H9 (cell line): ENCODE measurements around the gene RBM7. TPM values are rescaled to one million over a fixed set of nuclear protein-coding genes. Genes with fewer than 3 reads are reported as not detected.

Experiments
- DNase-seq: peaks from one replicate; pipeline ENCODE4 v3.0.0-alpha.2; 2017
- H2AFZ ChIP-seq: one replicate; pipeline ENCODE4 v1.6.1; 2013; ENCODE audit warnings: mild to moderate bottlenecking, low read length, control low read depth, moderate library complexity
- H2AK5ac ChIP-seq: 2 replicates; pipeline ENCODE4 v1.6.1; 2013; ENCODE audit warnings: low read length, control low read depth, mixed read lengths; ENCODE audit not compliant: insufficient read length
- H2BK120ac ChIP-seq: one replicate; pipeline ENCODE4 v1.6.1; 2013; ENCODE audit warnings: low read depth, mild to moderate bottlenecking, low read length, control low read depth, inconsistent platforms; ENCODE audit not compliant: poor library complexity, severe bottlenecking
- H2BK12ac ChIP-seq: 2 replicates; pipeline ENCODE4 v1.6.1; 2013; ENCODE audit warnings: low read length, control low read depth, mixed read lengths, low read depth; ENCODE audit not compliant: insufficient read length
- H2BK15ac ChIP-seq: 2 replicates; pipeline ENCODE4 v1.6.1; 2013; ENCODE audit warnings: low read depth, low read length, control low read depth
- H2BK20ac ChIP-seq: one replicate; pipeline ENCODE4 v1.6.1; 2013; ENCODE audit warnings: low read depth, mild to moderate bottlenecking, low read length, control low read depth, inconsistent platforms; ENCODE audit not compliant: poor library complexity, severe bottlenecking
- H2BK5ac ChIP-seq: 2 replicates; pipeline ENCODE4 v1.6.1; 2013; ENCODE audit warnings: low read length, control low read depth, mixed read lengths; ENCODE audit not compliant: insufficient read length
- H3K14ac ChIP-seq: 2 replicates; pipeline ENCODE4 v1.6.1; 2013; ENCODE audit warnings: low read length, control low read depth; ENCODE audit not compliant: insufficient read depth
- H3K18ac ChIP-seq: 2 replicates; pipeline ENCODE4 v1.6.1; 2013; ENCODE audit warnings: low read depth, mild to moderate bottlenecking, mixed read lengths, low read length, control low read depth; ENCODE audit not compliant: insufficient read length
- H3K23ac ChIP-seq: 2 replicates; pipeline ENCODE4 v1.6.1; 2013; ENCODE audit warnings: low read length, control low read depth, mixed read lengths, low read depth; ENCODE audit not compliant: insufficient read length
- H3K23me2 ChIP-seq: 2 replicates; pipeline ENCODE4 v1.6.1; 2013; ENCODE audit warnings: low read depth, mild to moderate bottlenecking, mixed read lengths, low read length, control low read depth; ENCODE audit not compliant: insufficient read length, poor library complexity, severe bottlenecking
- H3K27ac ChIP-seq: 2 replicates; pipeline ENCODE4 v1.5.1; 2013; ENCODE audit warnings: low read length, control low read depth, mixed read lengths, low read depth; ENCODE audit not compliant: insufficient read length
- H3K27me3 ChIP-seq: 2 replicates; pipeline ENCODE4 v1.6.1; 2013; ENCODE audit warnings: low read length, control low read depth, inconsistent platforms; ENCODE audit not compliant: insufficient read depth
- H3K4ac ChIP-seq: 2 replicates; pipeline ENCODE4 v1.6.1; 2013; ENCODE audit warnings: low read depth, mild to moderate bottlenecking, control low read depth, inconsistent platforms, low read length, moderate library complexity
- H3K4me1 ChIP-seq: 2 replicates; pipeline ENCODE4 v1.6.1; 2013; ENCODE audit warnings: low read length, control low read depth, inconsistent platforms; ENCODE audit not compliant: insufficient read depth
- H3K4me2 ChIP-seq: 2 replicates; pipeline ENCODE4 v1.6.1; 2013; ENCODE audit warnings: low read length, control low read depth, mixed read lengths; ENCODE audit not compliant: insufficient read length, insufficient read depth
- H3K56ac ChIP-seq: 2 replicates; pipeline ENCODE4 v1.6.1; 2013; ENCODE audit warnings: low read depth, mild to moderate bottlenecking, mixed read lengths, low read length, control low read depth; ENCODE audit not compliant: insufficient read length
- H3K79me1 ChIP-seq: 2 replicates; pipeline ENCODE4 v1.6.1; 2013; ENCODE audit warnings: low read depth, mild to moderate bottlenecking, moderate library complexity, low read length, control low read depth, inconsistent platforms; ENCODE audit not compliant: insufficient read depth, poor library complexity, severe bottlenecking
- H3K79me2 ChIP-seq: 2 replicates; pipeline ENCODE4 v1.6.1; 2013; ENCODE audit warnings: low read length, control low read depth, inconsistent platforms; ENCODE audit not compliant: insufficient read depth
- H3K9ac ChIP-seq: 2 replicates; pipeline ENCODE4 v1.6.1; 2013; ENCODE audit warnings: low read length, control low read depth, mixed read lengths; ENCODE audit not compliant: insufficient read length; ENCODE audit errors: extremely low read depth
- H3K9me3 ChIP-seq: one replicate; pipeline ENCODE4 v1.6.1; 2013; ENCODE audit warnings: low read depth, low read length, inconsistent platforms; ENCODE audit not compliant: control insufficient read depth
- H3T11ph ChIP-seq: one replicate; pipeline ENCODE4 v1.6.1; 2013; ENCODE audit warnings: mild to moderate bottlenecking, low read length, control low read depth, inconsistent platforms
- H4K20me1 ChIP-seq: one replicate; pipeline ENCODE4 v1.6.1; 2013; ENCODE audit not compliant: control insufficient read depth, insufficient read length, insufficient read depth
- H4K5ac ChIP-seq: 2 replicates; pipeline ENCODE4 v1.6.1; 2013; ENCODE audit warnings: low read depth, mild to moderate bottlenecking, mixed read lengths, low read length, control low read depth; ENCODE audit not compliant: insufficient read length
- H4K8ac ChIP-seq: replicated peaks from 2 replicates; pipeline ENCODE4 v1.6.1; 2013; ENCODE audit warnings: low read length, control low read depth, mixed read lengths, low read depth; ENCODE audit not compliant: insufficient read length
- H4K91ac ChIP-seq: 2 replicates; pipeline ENCODE4 v1.6.1; 2013; ENCODE audit warnings: low read depth, mild to moderate bottlenecking, moderate library complexity, mixed read lengths, low read length, control low read depth; ENCODE audit not compliant: insufficient read length
- H3K27ac Mint-ChIP-seq, 3 experiments: 2 replicates in 2 of 3; 3 replicates in 1 of 3; pipeline ENCODE4 v1.8.0; 2020 to 2021; ENCODE audit warnings: mixed read lengths in 3 of 3, mild to moderate bottlenecking in 1 of 3, moderate library complexity in 1 of 3
- H3K27me3 Mint-ChIP-seq: 2 replicates; pipeline ENCODE4 v1.8.0; 2021; ENCODE audit warnings: low read depth, mild to moderate bottlenecking, moderate library complexity, mixed read lengths
- H3K36me3 Mint-ChIP-seq, 3 experiments: 2 replicates in 2 of 3; 3 replicates in 1 of 3; pipeline ENCODE4 v1.8.0; 2020 to 2021; ENCODE audit warnings: low read depth in 3 of 3, mixed read lengths in 3 of 3; ENCODE audit not compliant: insufficient read depth in 1 of 3
- H3K4me1 Mint-ChIP-seq, 2 experiments: 2 replicates each; pipeline ENCODE4 v1.8.0; 2020; ENCODE audit warnings: mixed read lengths in 2 of 2
- H3K4me3 Mint-ChIP-seq, 2 experiments: 2 replicates in 1 of 2; 3 replicates in 1 of 2; pipeline ENCODE4 v1.8.0; 2020 to 2021; ENCODE audit warnings: mild to moderate bottlenecking in 2 of 2, mixed read lengths in 2 of 2, moderate library complexity in 1 of 2
- H3K9me3 Mint-ChIP-seq, 2 experiments: 2 replicates in 1 of 2; 3 replicates in 1 of 2; pipeline ENCODE4 v1.8.0; 2020; ENCODE audit warnings: mild to moderate bottlenecking in 2 of 2, mixed read lengths in 2 of 2, moderate library complexity in 1 of 2
- WGBS: extraction: QIAGEN DNeasy Blood & Tissue Kit; methylation state at CpG from one replicate; pipeline ENCODE4 v1.1.7; 2013; ENCODE audit warnings: missing lambda C conversion rate, low lambda C conversion rate, mixed read lengths; ENCODE audit not compliant: insufficient read length; ENCODE audit errors: extremely low coverage; 5-methylcytosine and 5-hydroxymethylcytosine counted together
- total RNA-seq: library from RNA; stranded (reverse); gene quantifications from 2 replicates; pipeline ENCODE4 v1.2.1, GENCODE V29; 2021
- TF ChIP-seq, protein P1 (sequence below): fragments of 200-600 bp; sonication (generic); conservative IDR thresholded peaks from 3 replicates; pipeline ENCODE4 v1.8.0; 2021; ENCODE audit warnings: antibody characterized with exemption, mild to moderate bottlenecking

The RBM7 gene
- total RNA-seq, 1 experiment from 2014 or later = 56.4 TPM

DNA sequence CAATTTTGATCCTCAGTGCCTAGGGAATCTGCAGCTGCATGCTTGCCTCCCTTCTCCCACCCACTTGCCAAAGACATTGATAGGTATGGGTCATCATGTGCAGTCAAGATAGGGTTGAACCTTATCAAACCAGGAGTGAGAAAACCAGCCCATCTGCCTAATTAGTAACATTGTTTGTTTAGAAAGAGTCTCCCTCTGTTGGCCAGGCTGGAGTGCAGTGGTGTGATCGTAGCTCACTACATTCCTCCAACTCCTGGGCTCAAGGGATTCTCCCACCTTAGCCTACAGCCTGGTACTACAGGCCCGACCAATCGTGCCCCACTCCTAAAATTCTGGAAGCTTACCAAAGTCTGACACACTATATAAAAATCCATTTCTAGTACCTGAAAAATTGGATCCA, 4.7 kb upstream of the RBM7 start:
- H3K9me3 ChIP-seq = no peaks in the 10 kb centered on the region
- H3K23me2 ChIP-seq = peaks cover 4% of the 10 kb centered on the region
- no peaks in the 10 kb centered on the region; a peak in 1 of 7 replicates for H3K36me3 Mint-ChIP-seq
- no peaks in the 10 kb centered on the region for H3K9me3 Mint-ChIP-seq
- TF ChIP-seq, protein P1, sequence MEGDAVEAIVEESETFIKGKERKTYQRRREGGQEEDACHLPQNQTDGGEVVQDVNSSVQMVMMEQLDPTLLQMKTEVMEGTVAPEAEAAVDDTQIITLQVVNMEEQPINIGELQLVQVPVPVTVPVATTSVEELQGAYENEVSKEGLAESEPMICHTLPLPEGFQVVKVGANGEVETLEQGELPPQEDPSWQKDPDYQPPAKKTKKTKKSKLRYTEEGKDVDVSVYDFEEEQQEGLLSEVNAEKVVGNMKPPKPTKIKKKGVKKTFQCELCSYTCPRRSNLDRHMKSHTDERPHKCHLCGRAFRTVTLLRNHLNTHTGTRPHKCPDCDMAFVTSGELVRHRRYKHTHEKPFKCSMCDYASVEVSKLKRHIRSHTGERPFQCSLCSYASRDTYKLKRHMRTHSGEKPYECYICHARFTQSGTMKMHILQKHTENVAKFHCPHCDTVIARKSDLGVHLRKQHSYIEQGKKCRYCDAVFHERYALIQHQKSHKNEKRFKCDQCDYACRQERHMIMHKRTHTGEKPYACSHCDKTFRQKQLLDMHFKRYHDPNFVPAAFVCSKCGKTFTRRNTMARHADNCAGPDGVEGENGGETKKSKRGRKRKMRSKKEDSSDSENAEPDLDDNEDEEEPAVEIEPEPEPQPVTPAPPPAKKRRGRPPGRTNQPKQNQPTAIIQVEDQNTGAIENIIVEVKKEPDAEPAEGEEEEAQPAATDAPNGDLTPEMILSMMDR = peak; percentile 70
- no peak overlapping the region for H2BK15ac ChIP-seq
- H3K4ac ChIP-seq = no peak overlapping the region
- DNase-seq = peak; percentile 67
- H3K4me1 ChIP-seq = no peaks in the 10 kb centered on the region; the same call in 1 of the 2 replicates
- H4K91ac ChIP-seq = no peak overlapping the region
- no CpG with 5 or more reads among the region's 3 CpGs for WGBS
- H2BK20ac ChIP-seq = no peak overlapping the region
- no peak overlapping the region; a peak in 2 of 7 replicates for H3K27ac Mint-ChIP-seq
- H2BK120ac ChIP-seq = no peak overlapping the region
- no peaks in the 10 kb centered on the region for H4K20me1 ChIP-seq
- no peaks in the 10 kb centered on the region for H3K27me3 ChIP-seq
- H3K27ac ChIP-seq = no peak overlapping the region
- no peak overlapping the region for H3K4me2 ChIP-seq
- H3K79me2 ChIP-seq = 0 out of 2 replicates have a peak, but pooled peaks cover 1% of the 10 kb centered on the region
- no peak overlapping the region for H3K23ac ChIP-seq
- no peak overlapping the region for H4K8ac ChIP-seq
- no peaks in the 10 kb centered on the region for H3K27me3 Mint-ChIP-seq
- no peaks in the 10 kb centered on the region for H3K79me1 ChIP-seq
- no peak overlapping the region for H2BK12ac ChIP-seq
- H2AFZ ChIP-seq = no peak overlapping the region
- no peak overlapping the region for H3K14ac ChIP-seq
- peaks cover 33 to 35% of the 10 kb centered on the region in 2 experiments for H3K4me1 Mint-ChIP-seq
- no peak overlapping the region for H3K4me3 Mint-ChIP-seq
- no peak overlapping the region for H2BK5ac ChIP-seq
- no peak overlapping the region for H3K18ac ChIP-seq
- H3K56ac ChIP-seq = no peak overlapping the region
- no peak overlapping the region for H3T11ph ChIP-seq
- no peak overlapping the region for H4K5ac ChIP-seq
- H3K9ac ChIP-seq = no peak overlapping the region
- no peak overlapping the region for H2AK5ac ChIP-seq
